HCEC 1CT (cell line): ENCODE data around the gene ADGRB2.

Source experiments
- DNase-seq: peaks from one replicate; pipeline ENCODE4 v3.0.0-alpha.2; 2017

The ADGRB2 gene

GRCh38 chr1:31793586-31794285, 29.6 kb upstream of the ADGRB2 start:
- no peak for DNase-seq

- no peak for DNase-seq
Observed at GRCh38 chr1:31793086-31793485, 28.9 kb upstream of the ADGRB2 start.

- no peak for DNase-seq
Observed at GRCh38 chr1:31792541-31792940, 28.4 kb upstream of the ADGRB2 start.

- DNase-seq = no peak
Observed at GRCh38 chr1:31792116-31792515, 28.0 kb upstream of the ADGRB2 start.

GRCh38 chr1:31791131-31791858, 27.2 kb upstream of the ADGRB2 start:
- no peak for DNase-seq

- DNase-seq = no peak
Observed at GRCh38 chr1:31790641-31791091, 26.5 kb upstream of the ADGRB2 start.

GRCh38 chr1:31790140-31790539, 26.0 kb upstream of the ADGRB2 start:
- no peak for DNase-seq

GRCh38 chr1:31789259-31790065, 25.3 kb upstream of the ADGRB2 start:
- peak; percentile 79 for DNase-seq

- DNase-seq = peak; percentile 58
Observed at GRCh38 chr1:31788825-31789256, 24.7 kb upstream of the ADGRB2 start.

GRCh38 chr1:31788138-31788824, 24.1 kb upstream of the ADGRB2 start:
- DNase-seq = peak; percentile 89

GRCh38 chr1:31787786-31788137, 23.6 kb upstream of the ADGRB2 start:
- no peak for DNase-seq

GRCh38 chr1:31787261-31787660, 23.1 kb upstream of the ADGRB2 start:
- DNase-seq = no peak

GRCh38 chr1:31786366-31787060, 22.4 kb upstream of the ADGRB2 start:
- DNase-seq = no peak

- no peak for DNase-seq
Observed at GRCh38 chr1:31785947-31786290, 21.8 kb upstream of the ADGRB2 start.

GRCh38 chr1:31785020-31785946, 21.1 kb upstream of the ADGRB2 start:
- no peak for DNase-seq

GRCh38 chr1:31784356-31785019, 20.3 kb upstream of the ADGRB2 start:
- DNase-seq = no peak

GRCh38 chr1:31783846-31784245, 19.7 kb upstream of the ADGRB2 start:
- no peak for DNase-seq

GRCh38 chr1:31782421-31783410, 18.6 kb upstream of the ADGRB2 start:
- DNase-seq = no peak

GRCh38 chr1:31781756-31782371, 17.7 kb upstream of the ADGRB2 start:
- DNase-seq = no peak
